Activated T-cell treated with anti-CD3 and anti-CD28 coated beads, Interleukin-2, amount 50 U/mL, for 72 hours (primary cell): ENCODE measurements around the gene PHF10. TPM values are rescaled to one million over a fixed set of nuclear protein-coding genes. Genes with fewer than 3 reads are reported as not detected.

Experiments
- ATAC-seq, 2 donors: fragments of 150-1000 bp; cut with Tn5 transposase; replicated peaks in 1 of 2; 2 replicates each; pipeline ENCODE4 v1.10.0; 2021; ENCODE audit warnings: moderate library complexity in 2 of 2, mild to moderate bottlenecking in 1 of 2
- DNase-seq, 2 donors: peaks; one replicate each; pipeline ENCODE4 v3.0.0; 2021 to 2022; ENCODE audit warnings: mixed read lengths in 1 of 2
- H3K27ac Mint-ChIP-seq: one replicate; pipeline ENCODE4 v1.8.0; 2022; ENCODE audit warnings: mild to moderate bottlenecking, moderate library complexity, mixed read lengths
- H3K27me3 Mint-ChIP-seq: one replicate; pipeline ENCODE4 v1.8.0; 2022; ENCODE audit warnings: low read depth, mixed read lengths
- H3K36me3 Mint-ChIP-seq, 2 donors: one replicate each; pipeline ENCODE4 v1.8.0; 2022; ENCODE audit warnings: mixed read lengths in 2 of 2, mild to moderate bottlenecking in 1 of 2; ENCODE audit not compliant: insufficient read depth in 2 of 2
- H3K4me1 Mint-ChIP-seq: one replicate; pipeline ENCODE4 v1.8.0; 2022; ENCODE audit warnings: low read depth, mixed read lengths
- H3K4me3 Mint-ChIP-seq, 2 donors: one replicate each; pipeline ENCODE4 v1.8.0; 2022; ENCODE audit warnings: mild to moderate bottlenecking in 2 of 2, mixed read lengths in 2 of 2, moderate library complexity in 2 of 2
- H3K9me3 Mint-ChIP-seq, 2 donors: one replicate each; pipeline ENCODE4 v1.8.0; 2022; ENCODE audit warnings: mixed read lengths in 2 of 2
- total RNA-seq, 2 donors: library from RNA; stranded (reverse); gene quantifications; one replicate each; pipeline ENCODE4 v1.2.3, GENCODE V29; 2022

The PHF10 gene
- total RNA-seq, 2 donors from 2014 or later = 87.7 to 95.8 TPM

DNA sequence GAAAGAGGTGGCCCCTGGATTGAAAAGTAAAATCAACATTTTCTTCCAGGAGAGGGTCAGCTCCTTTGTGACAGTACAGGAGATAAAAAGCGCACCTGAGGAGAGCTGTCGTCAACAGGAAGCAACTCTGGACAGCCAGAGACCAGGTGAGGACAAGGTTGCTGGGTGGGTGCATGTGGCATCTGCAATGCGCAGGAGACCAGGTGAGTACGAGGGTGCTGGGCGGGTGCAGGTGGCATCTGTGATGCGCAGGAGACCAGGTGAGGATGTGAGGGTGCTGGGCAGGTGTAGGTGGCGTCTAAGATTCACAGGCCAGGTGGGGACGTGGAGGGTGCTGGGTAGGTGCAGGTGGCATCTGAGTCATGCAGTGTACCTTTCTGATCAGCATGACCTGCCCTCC is 60.8 kb downstream of the PHF10 start:
- no peak overlapping the region for H3K27ac Mint-ChIP-seq
- no peak overlapping the region for H3K4me3 Mint-ChIP-seq
- no peak for ATAC-seq
- no peaks in the 10 kb centered on the region for H3K4me1 Mint-ChIP-seq
- no peaks in the 10 kb centered on the region for H3K9me3 Mint-ChIP-seq
- no peaks in the 10 kb centered on the region for H3K27me3 Mint-ChIP-seq
- peaks cover 3 to 18% of the 10 kb centered on the region in 2 donors for H3K36me3 Mint-ChIP-seq
- DNase-seq = no peak

DNA sequence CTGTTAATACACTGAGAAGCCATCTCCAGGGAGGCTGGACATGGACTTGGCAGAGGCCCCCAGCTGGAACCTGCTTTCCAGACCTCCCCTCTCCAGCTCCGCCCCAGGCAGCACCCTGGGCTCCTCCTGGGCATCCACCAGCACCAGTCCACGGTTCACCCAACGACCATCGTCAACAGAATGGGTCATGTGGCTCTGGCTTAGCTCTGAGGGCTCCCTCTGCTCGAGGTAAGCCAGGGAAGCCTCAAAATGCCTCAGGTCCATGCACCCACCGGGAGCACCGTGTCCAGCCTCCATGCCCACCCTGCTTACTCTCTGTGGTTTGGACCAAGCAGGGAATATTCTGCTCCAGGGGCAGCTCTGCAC is 62.9 kb downstream of the PHF10 start:
- Mint-ChIP-seq H3K4me1 (no peaks in the 10 kb centered on the region), H3K4me3 (no peak overlapping the region), H3K36me3 (peaks cover 3 to 16% of the 10 kb centered on the region in 2 donors), H3K27ac (no peak overlapping the region), H3K9me3 (no peaks in the 10 kb centered on the region), H3K27me3 (no peaks in the 10 kb centered on the region)
- no peak for ATAC-seq
- no peak for DNase-seq

DNA sequence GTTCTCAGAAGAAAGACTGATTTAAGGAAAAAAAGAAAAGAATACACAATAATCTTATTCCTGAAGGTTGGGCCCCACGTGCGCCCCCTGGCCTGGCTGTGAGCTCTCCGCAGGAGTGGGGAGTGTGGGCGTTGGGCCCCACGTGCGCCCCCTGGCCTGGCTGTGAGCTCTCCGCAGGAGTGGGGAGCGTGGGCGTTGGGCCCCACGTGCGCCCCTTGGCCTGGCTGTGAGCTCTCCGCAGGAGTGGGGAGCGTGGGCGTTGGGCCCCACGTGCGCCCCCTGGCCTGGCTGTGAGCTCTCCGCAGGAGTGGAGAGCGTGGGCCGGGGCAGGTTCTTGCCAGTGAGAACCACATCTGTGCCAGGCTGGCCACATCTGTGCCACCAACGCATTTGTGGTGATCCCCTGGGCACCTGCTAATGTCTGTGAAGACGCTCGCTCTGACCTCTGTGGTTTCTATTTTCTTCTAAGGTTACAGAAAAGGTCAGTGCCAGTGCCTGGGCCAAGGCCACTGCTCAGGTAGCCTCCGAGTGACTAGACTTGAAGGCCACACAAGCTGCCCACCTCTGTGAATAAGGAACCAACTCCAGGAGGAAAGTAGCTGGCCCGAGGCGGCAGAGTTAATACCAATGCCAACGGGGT is 63.4 kb downstream of the PHF10 start:
- no peaks in the 10 kb centered on the region for H3K4me1 Mint-ChIP-seq
- no peaks in the 10 kb centered on the region for H3K9me3 Mint-ChIP-seq
- peaks cover 3 to 18% of the 10 kb centered on the region in 2 donors for H3K36me3 Mint-ChIP-seq
- H3K27ac Mint-ChIP-seq = no peak overlapping the region
- DNase-seq (no peak), ATAC-seq (no peak)
- no peaks in the 10 kb centered on the region for H3K27me3 Mint-ChIP-seq
- no peak overlapping the region for H3K4me3 Mint-ChIP-seq

DNA sequence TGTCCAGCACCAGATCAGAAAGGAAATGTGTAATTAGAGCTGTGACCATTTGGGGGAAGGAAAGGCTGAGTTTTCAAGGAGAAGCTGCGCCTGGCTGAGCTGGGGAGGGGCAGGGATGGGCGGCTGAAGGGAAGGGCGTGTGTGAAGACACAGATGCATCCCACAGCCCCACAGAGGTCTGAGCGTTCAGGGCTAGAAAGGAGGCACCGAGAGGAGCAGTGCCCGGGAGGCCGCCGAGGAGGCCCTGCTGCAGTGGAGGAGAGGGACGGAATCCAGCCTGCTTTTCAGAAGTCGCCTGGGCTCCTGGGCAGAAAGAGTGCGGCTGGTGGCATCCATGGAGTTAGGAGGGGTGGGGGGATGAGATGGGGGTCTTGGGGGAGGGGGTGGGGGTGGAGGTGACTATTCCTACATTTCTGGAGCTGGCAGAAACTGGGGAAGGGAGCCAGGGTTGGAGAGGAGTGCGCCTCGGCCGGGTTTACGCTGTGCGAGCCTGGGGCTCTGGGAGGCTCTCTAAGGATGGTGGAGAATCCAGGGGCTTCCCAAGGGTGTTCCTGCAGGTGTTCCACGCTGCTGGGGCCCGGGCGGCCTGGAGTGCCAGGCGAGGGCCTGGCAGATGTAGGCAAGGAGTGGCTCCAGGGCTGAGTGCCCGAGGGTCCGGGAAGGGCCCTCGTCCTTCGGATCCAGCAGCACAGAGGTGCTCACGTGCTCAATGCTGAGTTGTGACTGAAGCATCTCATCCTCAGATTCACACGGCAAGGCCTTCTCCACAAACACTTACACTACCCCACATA is 64.3 kb downstream of the PHF10 start:
- Mint-ChIP-seq H3K4me3 (no peak overlapping the region), H3K9me3 (no peaks in the 10 kb centered on the region), H3K4me1 (peaks cover 6% of the 10 kb centered on the region), H3K36me3 (peaks cover 3 to 17% of the 10 kb centered on the region in 2 donors), H3K27ac (no peak overlapping the region), H3K27me3 (no peaks in the 10 kb centered on the region)
- DNase-seq = no peak
- no peak for ATAC-seq

DNA sequence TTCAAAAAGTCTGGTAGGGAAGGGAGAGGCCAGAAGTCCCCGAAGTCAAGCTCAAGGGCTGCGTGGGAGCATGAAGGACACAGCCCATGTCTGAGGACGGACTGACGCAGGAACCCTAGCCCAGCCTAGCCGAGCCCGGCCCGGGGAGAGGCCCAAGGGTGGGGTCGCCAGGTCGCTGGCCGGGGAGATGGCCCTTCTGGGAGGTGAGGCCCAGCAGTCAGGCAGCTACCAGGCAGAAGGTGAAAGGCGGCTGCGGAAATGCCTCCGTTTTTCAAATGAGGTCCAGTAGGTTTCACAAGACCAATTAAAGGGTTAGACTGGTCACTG is 67.1 kb downstream of the PHF10 start:
- Mint-ChIP-seq H3K4me3 (no peak overlapping the region), H3K9me3 (no peaks in the 10 kb centered on the region), H3K27ac (no peak overlapping the region), H3K4me1 (peaks cover 14% of the 10 kb centered on the region), H3K27me3 (no peaks in the 10 kb centered on the region), H3K36me3 (peaks cover 3 to 10% of the 10 kb centered on the region in 2 donors)
- DNase-seq = no peak
- no peak for ATAC-seq

DNA sequence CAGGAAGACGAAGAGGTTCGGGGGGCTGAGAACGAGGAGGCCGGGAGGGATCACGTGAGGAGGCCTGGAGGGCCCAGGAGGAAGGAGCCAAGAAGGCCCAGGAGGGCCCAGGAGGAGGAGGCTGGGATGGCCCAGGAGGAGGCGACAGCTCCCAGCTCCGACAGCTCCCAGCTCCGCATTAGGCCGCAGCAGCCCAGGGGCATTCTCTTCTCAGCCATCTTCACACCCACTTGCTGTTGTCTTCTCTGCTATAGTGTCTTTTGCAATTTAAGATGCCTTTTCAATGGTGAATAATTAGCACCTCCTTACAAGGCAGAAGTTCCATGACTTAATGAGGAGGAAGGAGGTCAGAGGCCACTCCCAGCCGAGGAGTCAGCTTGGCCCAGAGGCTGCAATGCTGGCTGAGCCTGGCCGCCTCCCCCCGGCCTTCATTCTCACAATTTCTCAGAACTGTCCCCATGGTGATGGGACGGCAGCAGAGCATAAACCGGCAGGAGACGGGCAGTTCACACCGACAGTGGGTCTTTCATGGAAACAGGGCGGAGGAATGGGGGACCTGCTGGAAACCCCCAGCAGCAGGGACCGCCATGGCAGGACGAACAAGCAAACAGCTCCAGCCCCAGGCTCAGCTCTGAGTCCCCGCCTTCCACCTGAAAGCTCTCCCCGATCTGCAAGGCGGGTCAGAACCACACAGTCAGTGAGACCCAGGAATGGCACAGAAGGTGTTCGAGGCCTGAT is 67.6 kb downstream of the PHF10 start:
- no peak for ATAC-seq
- Mint-ChIP-seq H3K27ac (no peak overlapping the region), H3K36me3 (peaks cover 3 to 11% of the 10 kb centered on the region in 2 donors), H3K4me1 (peaks cover 14% of the 10 kb centered on the region), H3K4me3 (no peak overlapping the region), H3K9me3 (no peaks in the 10 kb centered on the region), H3K27me3 (no peaks in the 10 kb centered on the region)
- no peak for DNase-seq

DNA sequence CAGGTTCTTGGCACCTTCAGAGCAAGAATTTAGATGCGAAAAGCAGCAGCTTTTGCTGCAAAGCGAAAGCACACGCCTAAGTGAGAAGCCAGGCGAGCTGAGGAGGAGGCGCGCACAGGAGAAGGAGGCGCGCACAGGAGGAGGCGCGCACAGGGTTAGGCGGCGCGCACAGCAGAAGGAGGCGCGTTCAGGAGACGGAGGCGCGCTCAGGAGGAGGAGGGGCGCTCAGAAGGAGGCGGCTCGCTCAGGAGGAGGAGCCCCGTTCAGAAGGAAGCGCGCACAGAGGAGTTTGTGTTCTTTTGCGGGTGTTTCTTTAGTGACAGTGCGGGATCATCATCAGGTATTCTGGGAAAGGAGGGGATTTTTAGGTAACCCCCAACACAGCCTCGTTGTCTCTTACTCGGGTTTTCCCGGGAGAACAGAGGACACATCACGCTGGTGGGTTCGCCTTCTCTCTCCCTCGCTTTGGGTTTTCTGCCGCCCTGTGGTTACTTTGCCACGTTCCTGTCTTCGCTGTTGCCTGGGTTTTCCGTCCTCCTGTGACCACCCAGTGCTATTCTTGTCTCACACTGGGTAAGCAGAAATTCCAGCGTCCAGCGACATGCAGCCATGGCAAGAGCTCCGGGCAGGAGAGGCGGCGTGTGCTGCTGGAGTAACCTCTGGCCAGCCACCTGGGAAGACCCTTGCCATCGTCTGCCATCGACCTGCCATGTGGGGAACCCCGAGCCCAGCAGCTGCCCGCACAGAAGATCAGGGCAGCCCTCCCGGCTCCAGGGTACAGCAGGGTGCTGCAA is 69.5 kb downstream of the PHF10 start:
- DNase-seq = peak; percentile 60 to 67
- H3K4me3 Mint-ChIP-seq = peak overlapping the region; percentile 76 to 80
- peaks cover 3 to 12% of the 10 kb centered on the region in 2 donors for H3K36me3 Mint-ChIP-seq
- H3K9me3 Mint-ChIP-seq = no peaks in the 10 kb centered on the region
- peak; percentile 96 to 97 for ATAC-seq
- H3K27me3 Mint-ChIP-seq = no peaks in the 10 kb centered on the region
- H3K4me1 Mint-ChIP-seq = peaks cover 14% of the 10 kb centered on the region
- peak overlapping the region; percentile 71 for H3K27ac Mint-ChIP-seq

Other genes starting within 250 kb of the PHF10 start
- 10 to 100 TPM; 45.0 to 46.1 TPM for gene WDR27, start 22.5 kb downstream of the PHF10 start, total RNA-seq
- 10 to 100 TPM; 13.3 to 14.4 TPM for gene C6orf120, start 22.4 kb downstream of the PHF10 start, total RNA-seq
- gene DYNLT2, start 27.1 kb upstream of the PHF10 start, total RNA-seq = 1 to 10 TPM; 1.7 to 2.7 TPM
- 10 to 100 TPM; 30.5 to 37.9 TPM for gene ERMARD, start 27.1 kb upstream of the PHF10 start, total RNA-seq